Endometrial microvascular endothelial cells (primary cell): ENCODE data around the gene MVB12B. TPM values are rescaled to one million over a fixed set of nuclear protein-coding genes. Genes with fewer than 3 reads are reported as not detected.

Experiments
- in situ Hi-C: cut with HindIII; loops from 2 replicates; pipeline ENCODE4 v1.10.0; 2017; ENCODE audit warnings: low sequenced_read_pairs, low pct_unique_long_range_greater_than_20kb; ENCODE audit errors: inconsistent ontology term
- total RNA-seq: library from RNA; depleted of rRNA; stranded (reverse); fragments of >200 nt; gene quantifications from one replicate; pipeline ENCODE4 v1.2.3, GENCODE V29; 2015; ENCODE audit errors: inconsistent ontology term

The MVB12B gene
- total RNA-seq, 1 donor from 2014 or later, result 5.0 TPM

GRCh38 chr9:126327006-126327713 is 531 bp downstream of the MVB12B start:
- in situ Hi-C loops, result no loop called here

GRCh38 chr9:126327714-126328185 is 1.1 kb downstream of the MVB12B start:
- in situ Hi-C loops, result no loop called here

- in situ Hi-C loops, result no loop called here
Measured at GRCh38 chr9:126328407-126328806, 1.8 kb downstream of the MVB12B start.

GRCh38 chr9:126329476-126330275 is 3.0 kb downstream of the MVB12B start:
- in situ Hi-C loops, result no loop called here

GRCh38 chr9:126330536-126330935 is 3.9 kb downstream of the MVB12B start:
- in situ Hi-C loops, result no loop called here

GRCh38 chr9:126331964-126332748 is 5.5 kb downstream of the MVB12B start:
- in situ Hi-C loops, result no loop called here

- in situ Hi-C loops, result no loop called here
Measured at GRCh38 chr9:126334721-126335621, 8.3 kb downstream of the MVB12B start.

- in situ Hi-C loops, result no loop called here
Measured at GRCh38 chr9:126335837-126336735, 9.5 kb downstream of the MVB12B start.

GRCh38 chr9:126336736-126337325 is 10.2 kb downstream of the MVB12B start:
- in situ Hi-C loops, result no loop called here

- in situ Hi-C loops, result no loop called here
Measured at GRCh38 chr9:126337729-126338372, 11.2 kb downstream of the MVB12B start.

GRCh38 chr9:126338945-126339344 is 12.3 kb downstream of the MVB12B start:
- in situ Hi-C loops, result no loop called here

GRCh38 chr9:126341426-126341825 is 14.8 kb downstream of the MVB12B start:
- in situ Hi-C loops, result no loop called here

- in situ Hi-C loops, result no loop called here
Measured at GRCh38 chr9:126341902-126342301, 15.3 kb downstream of the MVB12B start.

- in situ Hi-C loops, result no loop called here
Measured at GRCh38 chr9:126342621-126343031, 16.0 kb downstream of the MVB12B start.

- in situ Hi-C loops, result no loop called here
Measured at GRCh38 chr9:126343271-126343700, 16.7 kb downstream of the MVB12B start.

GRCh38 chr9:126346031-126346430 is 19.4 kb downstream of the MVB12B start:
- in situ Hi-C loops, result no loop called here

GRCh38 chr9:126347093-126347492 is 20.5 kb downstream of the MVB12B start:
- in situ Hi-C loops, result no loop called here
